Small intestine (tissue), 7 donors: Measurements from ENCODE around the gene NAV2. TPM values are rescaled to one million over a fixed set of nuclear protein-coding genes. Genes with fewer than 3 reads are reported as not detected.
A peak's percentile ranks its signal among the peaks of the same experiment; 100 is the strongest.

Source experiments
- DNase-seq, 2 donors: peaks; one replicate each; pipeline versions ENCODE4 v3.0.0 to v3.0.0-alpha.2; 2013
- FAIRE-seq: peaks from 2 replicates; lab custom pipeline; 2012; peaks lifted over from hg19 to GRCh38; lab: Jason Lieb, UNC
- H3K27ac ChIP-seq, 3 donors: one replicate each; pipeline ENCODE4 v1.5.1; 2013; ENCODE audit warnings: low read length in 2 of 3, mild to moderate bottlenecking in 2 of 3, control low read depth in 1 of 3, inconsistent platforms in 1 of 3, low read depth in 1 of 3, moderate library complexity in 1 of 3
- H3K27me3 ChIP-seq, 3 donors: one replicate each; pipeline ENCODE4 v1.6.1; 2013; ENCODE audit warnings: low read length in 3 of 3, inconsistent platforms in 1 of 3; ENCODE audit not compliant: control insufficient read depth in 3 of 3, insufficient read depth in 3 of 3
- H3K36me3 ChIP-seq, 3 donors: one replicate each; pipeline ENCODE4 v1.6.1; 2013; ENCODE audit warnings: low read length in 3 of 3, inconsistent platforms in 1 of 3, low read depth in 1 of 3, mild to moderate bottlenecking in 1 of 3, moderate library complexity in 1 of 3; ENCODE audit not compliant: control insufficient read depth in 3 of 3, insufficient read depth in 2 of 3
- H3K4me1 ChIP-seq, 3 donors: one replicate each; pipeline ENCODE4 v1.6.1; 2013; ENCODE audit warnings: low read length in 2 of 3, inconsistent platforms in 1 of 3, low read depth in 1 of 3, mild to moderate bottlenecking in 1 of 3, moderate library complexity in 1 of 3; ENCODE audit not compliant: control insufficient read depth in 3 of 3, insufficient read depth in 2 of 3
- H3K4me3 ChIP-seq, 3 donors: one replicate each; pipeline ENCODE4 v1.5.1; 2013; ENCODE audit warnings: low read length in 3 of 3, control low read depth in 1 of 3, inconsistent platforms in 1 of 3, low read depth in 1 of 3, mild to moderate bottlenecking in 1 of 3, moderate library complexity in 1 of 3
- H3K9me3 ChIP-seq, 2 donors: one replicate each; pipeline ENCODE4 v1.6.1; 2013; ENCODE audit warnings: low read depth in 1 of 2, low read length in 1 of 2; ENCODE audit not compliant: control insufficient read depth in 2 of 2, insufficient read depth in 1 of 2
- whole genome bisulfite sequencing, 3 donors: extraction: QIAGEN DNeasy Blood & Tissue Kit; methylation state at CpG; one replicate each; pipeline ENCODE4 v1.1.7; 2013; 5-methylcytosine and 5-hydroxymethylcytosine counted together
- polyA plus RNA-seq, 4 donors: library from polyadenylated mRNA; stranded (reverse) in 3 of 4; unstranded in 1 of 4; fragments of 200-250 nt in 3 of 4; fragments of 120-200 nt in 1 of 4; gene quantifications; one replicate each; pipeline versions ENCODE4 v1.2.1 to v1.2.3, GENCODE V29; 2013
- donor health status: healthy with polysubstance abuse.
- donor health status: control.
- donor health status: control.
- donor health status: Bipolar disorder and iron deficiency.
- donor health status: healthy.

NAV2 gene
- polyA plus RNA-seq, 4 donors: 1.6 to 6.5 (median 3.6) TPM

- H3K4me3 ChIP-seq: no peak overlapping the region
- peaks cover 0 to 31% (median 0%) of the 10 kb centered on the region in 3 donors for H3K4me1 ChIP-seq
- no peaks in the 10 kb centered on the region for H3K27me3 ChIP-seq
- H3K9me3 ChIP-seq: no peaks in the 10 kb centered on the region
- H3K27ac ChIP-seq: peak overlapping the region in 2 of 3 donors; percentile 3 to 56
- no peak for FAIRE-seq
- peak; percentile 80 to 88 for DNase-seq
- H3K36me3 ChIP-seq: no peaks in the 10 kb centered on the region
- 33 to 56% (median 38%) methylated on average over 7 of the region's 7 CpGs for WGBS, 3 donors
Observed at GRCh38 chr11:20013346-20014066, 300.9 kb downstream of the NAV2 start.

DNA sequence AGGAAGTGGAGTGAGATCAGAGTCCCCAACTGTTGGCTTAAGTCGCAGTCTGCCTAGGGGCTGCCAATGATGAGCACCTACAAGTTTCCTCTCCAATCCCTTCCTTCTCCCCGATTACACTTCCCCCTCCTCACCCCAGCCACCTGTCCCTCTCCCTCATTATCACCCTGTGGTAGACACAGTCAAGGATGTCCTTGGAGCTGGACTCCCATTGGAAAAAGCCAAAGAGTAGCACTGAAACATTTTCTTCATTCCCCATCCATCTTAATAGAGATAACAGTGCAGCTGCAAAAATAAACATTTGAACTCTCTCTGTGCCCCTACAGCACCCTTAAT is 301.4 kb downstream of the NAV2 start:
- WGBS, 3 donors: 28 to 45% (median 30%) methylated on average over 2 of the region's 2 CpGs
- H3K27ac ChIP-seq: peak overlapping the region in 2 of 3 donors; percentile 3 to 56

GRCh38 chr11:20015101-20015500 is 302.5 kb downstream of the NAV2 start:
- WGBS, 3 donors: 92 to 95% (median 93%) methylated on average over 3 of the region's 3 CpGs
- no peak overlapping the region for H3K27ac ChIP-seq
- peaks cover 0 to 33% (median 2%) of the 10 kb centered on the region in 3 donors for H3K4me1 ChIP-seq
- no peaks in the 10 kb centered on the region for H3K9me3 ChIP-seq
- FAIRE-seq (no peak), DNase-seq (no peak)
- no peaks in the 10 kb centered on the region for H3K27me3 ChIP-seq
- H3K36me3 ChIP-seq: no peaks in the 10 kb centered on the region
- H3K4me3 ChIP-seq: no peak overlapping the region

More for the DNA sequence above, 301.4 kb downstream of the NAV2 start:
- peaks cover 0 to 31% (median 2%) of the 10 kb centered on the region in 3 donors for H3K4me1 ChIP-seq
- no peaks in the 10 kb centered on the region for H3K36me3 ChIP-seq
- FAIRE-seq: no peak
- H3K9me3 ChIP-seq: no peaks in the 10 kb centered on the region
- no peaks in the 10 kb centered on the region for H3K27me3 ChIP-seq
- no peak for DNase-seq
- no peak overlapping the region for H3K4me3 ChIP-seq

DNA sequence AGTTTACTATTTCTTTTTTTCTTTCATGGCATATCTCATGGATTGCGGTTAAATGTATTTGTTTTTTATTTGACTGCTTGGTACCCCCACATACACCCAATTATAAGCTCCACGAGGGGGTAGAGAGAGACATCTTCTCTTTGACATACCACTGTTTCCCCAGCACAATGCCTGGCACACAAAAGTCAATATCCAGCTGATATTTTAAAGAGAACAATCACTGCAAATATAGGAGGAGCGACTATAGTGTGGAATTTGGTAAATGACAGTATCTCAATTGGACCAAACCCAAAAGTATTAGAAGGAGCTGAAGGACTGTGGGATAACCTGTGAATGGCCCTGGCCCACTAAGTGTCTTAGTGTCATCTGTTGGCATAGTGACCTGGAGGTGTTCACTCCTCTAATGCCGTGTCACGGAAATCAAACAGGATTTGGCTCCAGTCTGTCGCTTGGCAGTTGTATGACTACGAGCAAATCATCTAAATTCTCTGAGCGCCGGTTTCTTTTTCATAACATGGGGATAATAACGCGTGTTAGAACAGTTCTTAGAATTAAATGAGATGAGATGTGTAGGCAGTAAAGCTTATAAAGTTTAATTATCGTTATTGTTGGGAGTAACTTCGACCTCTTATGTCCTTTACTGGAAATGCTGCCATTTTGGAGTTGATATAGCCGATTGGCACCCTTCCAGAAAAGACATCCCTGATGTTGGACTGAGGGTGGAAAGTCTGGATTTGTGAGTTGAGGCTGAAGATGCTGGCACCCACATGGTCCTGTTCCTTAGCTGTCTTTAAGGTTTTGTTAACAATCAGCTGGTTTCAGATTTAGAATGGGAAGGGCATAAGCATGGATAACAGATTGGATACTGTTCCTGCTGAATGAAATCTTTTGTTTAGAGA is 303.1 kb downstream of the NAV2 start:
- H3K36me3 ChIP-seq: no peaks in the 10 kb centered on the region
- DNase-seq (no peak), FAIRE-seq (no peak)
- H3K4me1 ChIP-seq: peaks cover 0 to 37% (median 2%) of the 10 kb centered on the region in 3 donors
- no peaks in the 10 kb centered on the region for H3K27me3 ChIP-seq
- 73 to 80% (median 79%) methylated on average over 14 of the region's 14 CpGs for WGBS, 3 donors
- H3K4me3 ChIP-seq: no peak overlapping the region
- H3K27ac ChIP-seq: no peak overlapping the region
- no peaks in the 10 kb centered on the region for H3K9me3 ChIP-seq

DNA sequence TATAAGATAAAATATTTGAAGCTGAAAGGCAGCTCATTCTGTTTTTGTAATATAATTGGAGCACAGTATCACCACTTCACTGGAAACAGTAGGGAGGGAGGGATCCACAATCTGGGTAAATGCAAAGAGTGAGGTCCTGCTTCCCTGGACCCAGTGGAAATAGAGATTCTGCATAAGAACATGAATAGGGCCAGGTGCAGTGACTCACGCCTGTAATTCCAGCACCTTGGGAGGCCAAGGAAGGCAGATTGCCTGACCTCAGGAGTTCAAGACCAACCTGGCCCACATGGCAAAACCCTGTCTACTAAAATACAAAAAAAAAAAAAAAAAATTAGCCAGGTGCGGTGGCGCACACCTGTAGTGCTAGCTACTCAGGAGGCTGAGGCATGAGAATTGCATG is 303.9 kb downstream of the NAV2 start:
- no peaks in the 10 kb centered on the region for H3K27me3 ChIP-seq
- H3K9me3 ChIP-seq: no peaks in the 10 kb centered on the region
- no peak for DNase-seq
- H3K36me3 ChIP-seq: no peaks in the 10 kb centered on the region
- FAIRE-seq: no peak
- H3K27ac ChIP-seq: no peak overlapping the region
- peaks cover 0 to 36% (median 2%) of the 10 kb centered on the region in 3 donors for H3K4me1 ChIP-seq
- WGBS, 3 donors: 61 to 65% (median 64%) methylated on average over 3 of the region's 3 CpGs
- H3K4me3 ChIP-seq: no peak overlapping the region

DNA sequence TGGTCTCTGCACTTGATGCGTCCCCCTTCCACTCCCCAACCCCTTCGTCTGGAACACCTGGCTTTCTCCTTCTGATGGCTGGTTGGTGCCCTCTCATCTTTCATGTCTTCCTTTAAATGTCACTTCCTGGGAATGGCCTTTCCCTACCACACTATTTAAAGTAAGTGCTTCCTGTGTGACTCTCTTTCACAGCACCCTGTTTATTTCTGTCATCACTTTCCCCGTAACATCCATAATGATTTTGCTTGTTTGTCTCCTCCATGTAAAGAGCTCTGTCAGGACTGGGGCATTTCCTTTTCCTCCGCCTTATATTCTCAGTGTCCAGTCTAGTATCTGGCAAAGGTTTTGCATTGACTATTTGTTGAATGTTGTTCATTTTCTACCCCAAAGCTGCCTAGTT is 304.7 kb downstream of the NAV2 start:
- H3K27me3 ChIP-seq: no peaks in the 10 kb centered on the region
- peaks cover 0 to 34% (median 2%) of the 10 kb centered on the region in 3 donors for H3K4me1 ChIP-seq
- H3K36me3 ChIP-seq: no peaks in the 10 kb centered on the region
- WGBS, 3 donors: 83 to 96% (median 88%) methylated on average over 4 of the region's 4 CpGs
- no peak overlapping the region for H3K27ac ChIP-seq
- no peak overlapping the region for H3K4me3 ChIP-seq
- DNase-seq: no peak
- FAIRE-seq: no peak
- no peaks in the 10 kb centered on the region for H3K9me3 ChIP-seq

GRCh38 chr11:20020198-20020597 is 307.6 kb downstream of the NAV2 start:
- H3K4me3 ChIP-seq: no peak overlapping the region
- peak overlapping the region in 1 of 3 donors; percentile 5 for H3K27ac ChIP-seq
- H3K27me3 ChIP-seq: no peaks in the 10 kb centered on the region
- H3K9me3 ChIP-seq: no peaks in the 10 kb centered on the region
- WGBS, 3 donors: 16 to 56% (median 29%) methylated on average over 3 of the region's 3 CpGs
- peaks cover 0 to 3% (median 0%) of the 10 kb centered on the region in 3 donors for H3K36me3 ChIP-seq
- FAIRE-seq (no peak), DNase-seq (peak; percentile 80 to 85)
- peaks cover 0 to 37% (median 2%) of the 10 kb centered on the region in 3 donors for H3K4me1 ChIP-seq

DNA sequence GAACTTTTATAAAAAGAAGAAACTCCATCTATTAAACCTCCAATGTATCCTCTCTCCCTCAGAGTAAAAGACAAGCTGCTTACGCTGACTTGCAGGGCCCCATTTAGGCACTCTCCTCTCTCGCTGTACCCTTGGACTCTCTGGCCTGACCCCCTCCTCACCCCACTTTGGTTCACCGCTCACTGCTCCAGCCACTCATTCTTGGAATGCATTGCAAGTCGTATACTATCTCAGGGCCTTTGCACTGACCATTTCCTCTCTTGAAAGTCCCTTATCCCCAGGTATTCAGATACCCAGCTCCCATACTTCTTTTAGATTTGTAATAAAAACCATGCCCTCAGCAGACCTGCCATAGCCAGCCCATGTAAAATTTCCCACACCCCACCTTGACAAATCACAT is 308.1 kb downstream of the NAV2 start:
- Histone ChIP-seq H3K27ac (peak overlapping the region in 1 of 3 donors; percentile 5), H3K27me3 (no peaks in the 10 kb centered on the region), H3K4me1 (peaks cover 0 to 37% (median 2%) of the 10 kb centered on the region in 3 donors), H3K9me3 (no peaks in the 10 kb centered on the region), H3K36me3 (peaks cover 0 to 3% (median 0%) of the 10 kb centered on the region in 3 donors), H3K4me3 (no peak overlapping the region)
- DNase-seq (no peak), FAIRE-seq (no peak)
- WGBS, 3 donors: 67 to 78% (median 71%) methylated on average over 4 of the region's 4 CpGs
